ENCODE results near the gene DOCK6.

DOCK6 gene

DNA sequence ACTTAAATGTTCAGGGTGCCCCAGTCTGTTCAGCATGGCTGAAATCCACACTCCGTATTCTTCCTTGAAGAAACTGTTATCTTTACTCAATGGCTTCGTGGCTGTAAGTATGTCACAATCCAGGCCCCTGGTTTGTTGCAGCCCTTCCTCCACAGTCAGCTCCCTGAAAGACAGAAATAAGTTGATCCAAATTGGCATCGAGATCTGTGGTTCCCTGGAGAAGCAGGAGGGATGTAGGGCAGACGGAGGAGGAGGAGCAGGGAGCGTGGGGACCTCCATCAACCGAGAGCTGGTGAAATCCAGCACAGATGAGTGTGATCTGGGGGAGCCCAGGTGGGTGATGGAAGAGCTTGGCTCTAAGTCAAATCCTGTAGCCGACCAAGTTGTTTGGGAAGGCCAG lies 33.9 kb upstream of the DOCK6 start:
- TF ChIP-seq, protein P1, sequence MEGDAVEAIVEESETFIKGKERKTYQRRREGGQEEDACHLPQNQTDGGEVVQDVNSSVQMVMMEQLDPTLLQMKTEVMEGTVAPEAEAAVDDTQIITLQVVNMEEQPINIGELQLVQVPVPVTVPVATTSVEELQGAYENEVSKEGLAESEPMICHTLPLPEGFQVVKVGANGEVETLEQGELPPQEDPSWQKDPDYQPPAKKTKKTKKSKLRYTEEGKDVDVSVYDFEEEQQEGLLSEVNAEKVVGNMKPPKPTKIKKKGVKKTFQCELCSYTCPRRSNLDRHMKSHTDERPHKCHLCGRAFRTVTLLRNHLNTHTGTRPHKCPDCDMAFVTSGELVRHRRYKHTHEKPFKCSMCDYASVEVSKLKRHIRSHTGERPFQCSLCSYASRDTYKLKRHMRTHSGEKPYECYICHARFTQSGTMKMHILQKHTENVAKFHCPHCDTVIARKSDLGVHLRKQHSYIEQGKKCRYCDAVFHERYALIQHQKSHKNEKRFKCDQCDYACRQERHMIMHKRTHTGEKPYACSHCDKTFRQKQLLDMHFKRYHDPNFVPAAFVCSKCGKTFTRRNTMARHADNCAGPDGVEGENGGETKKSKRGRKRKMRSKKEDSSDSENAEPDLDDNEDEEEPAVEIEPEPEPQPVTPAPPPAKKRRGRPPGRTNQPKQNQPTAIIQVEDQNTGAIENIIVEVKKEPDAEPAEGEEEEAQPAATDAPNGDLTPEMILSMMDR (IDR thresholded peaks at IDR 0.05; ENCODE audit: low read depth, low read length) = no peak
- no peak for DNase-seq (ENCODE audit: low read depth, low spot score)
- in situ Hi-C loops (cut with HindIII; ENCODE audit: low sequenced_read_pairs) = no loop called here
- no peak overlapping the region for H3K4me3 ChIP-seq (ENCODE audit: low read depth, low read length)

DNA sequence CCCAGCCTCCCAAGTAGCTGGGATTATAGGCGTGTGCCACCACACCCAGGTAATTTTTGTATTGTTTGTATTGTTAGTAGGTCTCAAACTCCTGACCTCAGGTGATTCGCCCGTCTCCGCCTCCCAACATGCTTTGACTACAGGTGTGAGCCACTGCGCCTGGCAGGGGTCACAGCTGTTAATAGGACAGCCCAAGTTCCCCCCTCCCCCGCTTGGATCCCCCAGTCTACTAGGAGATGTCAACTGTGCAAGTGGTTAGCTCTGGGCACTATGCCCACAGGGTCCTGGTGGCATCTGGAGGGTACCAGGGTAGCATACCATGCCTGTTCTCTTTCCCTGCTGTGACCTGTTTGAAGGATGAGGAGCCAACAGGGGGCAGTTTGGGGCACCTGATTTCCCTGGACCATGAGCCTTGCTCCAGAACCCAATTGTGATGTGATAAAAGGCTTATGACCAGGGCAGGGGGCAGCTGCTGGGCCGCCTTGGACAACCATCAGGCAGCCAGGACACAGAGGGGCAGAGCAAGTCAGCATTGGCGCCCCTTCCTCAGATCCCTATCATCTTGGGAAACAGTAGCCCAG lies 33.4 kb upstream of the DOCK6 start, which contains the start of gene TSPAN16:
Gene TSPAN16 (plus strand): TSS at position 496 of the 581 bp plus-strand sequence. CDS start 138 bp downstream, outside the sequence.
- in situ Hi-C loops (cut with HindIII; ENCODE audit: low sequenced_read_pairs) = no loop called here
- TF ChIP-seq, protein P1 (IDR thresholded peaks at IDR 0.05; ENCODE audit: low read depth, low read length) = peak; percentile 18
- no peak within 1 kb of the TSS for H3K4me3 ChIP-seq (ENCODE audit: low read depth, low read length)
- no peak for DNase-seq (ENCODE audit: low read depth, low spot score)

DNA sequence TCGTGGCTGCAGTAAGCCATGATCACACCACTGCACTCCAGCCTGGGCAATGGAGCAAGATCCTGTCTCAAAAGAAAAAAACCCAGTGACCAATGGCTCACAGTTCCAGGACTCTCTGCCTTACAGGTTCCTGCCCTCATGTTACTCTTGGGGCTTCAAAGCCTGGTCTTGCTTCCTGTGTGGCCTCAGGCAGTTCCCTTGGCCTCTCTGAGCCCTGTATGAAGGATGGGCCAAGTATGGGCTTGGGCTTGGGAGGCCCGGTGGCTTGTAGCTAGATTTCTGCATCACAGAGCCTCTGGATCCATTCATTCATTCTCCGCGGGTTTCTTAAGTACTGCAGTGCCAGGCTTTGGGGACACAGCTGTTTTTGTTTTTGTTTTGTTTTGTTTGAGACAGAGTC lies 32.9 kb upstream of the DOCK6 start:
- no peak overlapping the region for H3K4me3 ChIP-seq (ENCODE audit: low read depth, low read length)
- in situ Hi-C loops (cut with HindIII; ENCODE audit: low sequenced_read_pairs) = no loop called here
- TF ChIP-seq, protein P1 (IDR thresholded peaks at IDR 0.05; ENCODE audit: low read depth, low read length) = no peak
- DNase-seq (ENCODE audit: low read depth, low spot score) = no peak

DNA sequence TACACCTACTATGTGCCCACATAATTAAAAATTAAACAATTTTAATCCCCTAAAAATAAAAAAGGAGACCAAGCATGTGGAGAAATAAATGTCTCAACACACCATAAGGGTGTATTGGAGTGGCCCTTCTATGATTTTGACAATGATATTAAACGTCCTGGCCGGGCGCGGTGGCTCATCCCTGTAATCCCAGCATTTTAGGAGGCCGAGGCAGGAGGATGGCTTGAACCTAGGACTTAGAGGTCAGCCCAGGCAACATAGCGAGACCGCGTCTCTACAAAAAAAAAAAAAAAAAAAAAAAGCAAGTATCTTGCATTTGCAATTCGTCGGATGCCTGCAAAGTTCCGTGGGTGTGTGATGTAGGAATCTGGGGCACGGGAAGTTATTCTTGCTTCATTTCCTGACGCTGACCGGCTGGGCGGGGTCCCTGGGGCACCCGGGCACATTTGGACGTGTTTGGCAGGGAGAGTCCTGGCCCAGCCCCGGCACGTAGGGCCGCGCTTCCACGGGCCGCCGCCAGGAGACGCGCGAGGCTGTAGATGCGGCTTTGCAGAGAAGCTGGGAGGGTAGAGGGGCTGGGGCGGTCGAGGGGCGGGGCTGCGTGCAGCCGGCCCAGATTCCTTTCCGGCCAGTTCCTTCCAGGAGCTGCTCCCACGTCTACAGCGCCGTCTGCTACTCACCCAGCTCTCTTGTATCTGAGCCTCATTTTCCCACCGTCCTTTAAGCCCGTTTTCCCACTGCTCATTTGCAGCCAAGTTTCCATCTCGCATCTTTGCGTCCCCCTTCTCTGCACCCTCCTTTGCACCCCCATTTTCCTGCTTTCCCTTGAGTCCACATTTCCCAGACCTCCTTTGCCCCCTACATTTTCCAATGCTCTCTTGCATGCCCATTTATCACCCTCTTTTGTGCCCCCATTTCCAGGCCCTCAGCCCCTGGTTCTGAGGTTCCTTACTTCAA lies 31.4 kb upstream of the DOCK6 start:
- in situ Hi-C loops (cut with HindIII; ENCODE audit: low sequenced_read_pairs) = no loop called here
- TF ChIP-seq, protein P1 (IDR thresholded peaks at IDR 0.05; ENCODE audit: low read depth, low read length) = peak; percentile 99
- peak; percentile 88 for DNase-seq (ENCODE audit: low read depth, low spot score)
- H3K4me3 ChIP-seq (ENCODE audit: low read depth, low read length) = peak overlapping the region; percentile 26

DNA sequence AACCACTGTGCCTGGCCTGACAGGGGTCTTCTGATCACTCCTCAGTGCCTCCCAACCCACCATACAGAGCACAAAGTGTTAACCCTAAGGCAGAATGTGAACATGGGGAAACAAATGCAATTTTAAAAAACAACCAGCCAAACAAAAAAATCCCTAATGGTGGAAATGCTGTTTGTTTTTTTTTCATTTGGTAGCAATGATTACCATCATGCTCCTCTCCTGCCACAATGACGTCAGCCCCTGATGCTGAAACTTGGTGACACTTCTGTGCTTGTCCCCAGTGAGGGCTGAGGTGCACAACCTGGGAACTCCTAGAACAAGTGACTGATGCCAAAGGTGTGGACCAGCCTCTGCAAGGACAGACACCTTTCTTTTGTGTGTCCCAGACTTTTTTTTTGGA lies 29.7 kb upstream of the DOCK6 start:
- in situ Hi-C loops (cut with HindIII; ENCODE audit: low sequenced_read_pairs) = no loop called here
- no peak overlapping the region for H3K4me3 ChIP-seq (ENCODE audit: low read depth, low read length)
- DNase-seq (ENCODE audit: low read depth, low spot score) = no peak
- TF ChIP-seq, protein P1 (IDR thresholded peaks at IDR 0.05; ENCODE audit: low read depth, low read length) = no peak

DNA sequence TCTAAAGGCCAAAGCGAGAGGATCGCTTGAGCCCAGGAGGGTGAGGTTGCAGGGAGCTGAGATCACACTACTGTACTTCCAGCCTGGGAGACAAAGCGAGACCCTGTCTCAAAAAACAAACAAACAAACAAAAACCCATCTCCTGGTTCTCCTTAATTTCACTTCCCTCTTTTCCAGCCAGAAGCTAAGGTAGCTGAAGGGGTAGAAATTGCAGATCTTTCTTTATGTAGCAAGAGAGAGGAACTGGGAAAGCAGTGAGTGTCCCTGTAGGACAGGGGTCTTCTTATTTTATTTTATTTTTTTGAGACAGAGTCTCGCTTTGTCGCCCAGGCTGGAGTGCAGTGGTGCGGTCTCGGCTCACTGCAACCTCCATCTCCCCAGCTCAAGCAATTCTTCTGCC lies 29.1 kb upstream of the DOCK6 start:
- no peak overlapping the region for H3K4me3 ChIP-seq (ENCODE audit: low read depth, low read length)
- TF ChIP-seq, protein P1 (IDR thresholded peaks at IDR 0.05; ENCODE audit: low read depth, low read length) = no peak
- in situ Hi-C loops (cut with HindIII; ENCODE audit: low sequenced_read_pairs) = no loop called here
- no peak for DNase-seq (ENCODE audit: low read depth, low spot score)
